ENCODE data around the gene ICAM1. TPM values are rescaled to one million over a fixed set of nuclear protein-coding genes. Genes with fewer than 3 reads are reported as not detected.

The ICAM1 gene
- total and polyA plus RNA-seq, 2 of the 8 experiments (the other 6 are each of a cell fraction or from before 2014, with no cell fraction given), result 4.0 to 9.4 TPM

DNA sequence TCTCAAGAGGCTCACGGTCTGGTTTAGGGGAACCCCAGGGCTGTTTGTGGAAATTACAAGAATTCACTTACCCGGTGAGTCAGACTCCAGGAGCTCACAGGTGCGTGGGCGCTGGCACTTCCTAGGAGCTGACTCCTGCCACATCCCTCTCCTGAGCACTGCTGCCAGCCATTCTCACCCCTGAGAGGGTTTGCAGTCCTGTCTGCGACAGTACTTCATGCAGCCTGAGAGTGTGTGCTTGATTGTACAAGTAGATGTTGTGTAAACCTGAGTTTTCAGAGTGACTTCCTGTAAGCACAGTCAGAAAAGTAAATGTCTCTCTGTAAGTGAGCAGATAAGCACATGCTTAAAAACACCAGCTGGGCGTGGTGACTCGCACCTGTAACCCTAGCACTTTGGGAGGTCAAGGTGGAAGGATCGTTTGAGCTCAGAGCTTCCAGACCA lies 10.8 kb upstream of the ICAM1 start:
- H2BK20ac ChIP-seq (ENCODE audit: low read length), result no peak overlapping the region
- no peak overlapping the region for H2BK120ac ChIP-seq (replicated peaks; ENCODE audit: low read depth, low read length)
- no peak overlapping the region for H3K14ac ChIP-seq (ENCODE audit: insufficient read length)
- no peak overlapping the region for H3K56ac ChIP-seq (replicated peaks; ENCODE audit: insufficient read length, low read depth, low read length)
- H2BK15ac ChIP-seq (ENCODE audit: low read length), result no peak overlapping the region
- H3K9ac ChIP-seq (replicated peaks in 1 of 4; ENCODE audit: extremely low read depth in 1 of 4, low read depth in 3 of 4, low read length in 3 of 4), result no peak overlapping the region
- H3K79me2 ChIP-seq (ENCODE audit: control insufficient read depth in 1 of 2, insufficient read depth in 2 of 2, low read length in 2 of 2), result no peaks in the 10 kb centered on the region
- no peaks in the 10 kb centered on the region for H3K9me3 ChIP-seq (ENCODE audit: insufficient read depth in 2 of 2, low read depth in 1 of 2, low read length in 1 of 2)
- no peaks in the 10 kb centered on the region for H3K23me2 ChIP-seq (ENCODE audit: low read depth, low read length)
- H4K8ac ChIP-seq (ENCODE audit: extremely low read depth, insufficient read depth, low read length), result no peak overlapping the region
- peaks cover 0 to 6% of the 10 kb centered on the region in 2 experiments for H4K20me1 ChIP-seq (replicated peaks in 1 of 2; ENCODE audit: control insufficient read depth in 1 of 2, insufficient read depth in 2 of 2, low read length in 2 of 2)
- no peak overlapping the region for H4K5ac ChIP-seq (ENCODE audit: insufficient read length, low read depth, low read length)
- no peak for DNase-seq (ENCODE audit: low read depth in 1 of 2, low spot score in 2 of 2)
- no peak overlapping the region for H2BK12ac ChIP-seq (ENCODE audit: low read depth, low read length)
- H2BK5ac ChIP-seq (ENCODE audit: low read depth, low read length), result no peak overlapping the region
- peaks cover 2 to 25% (median 10%) of the 10 kb centered on the region in 4 experiments; a peak in 5 of 8 replicates for H3K36me3 ChIP-seq (ENCODE audit: control insufficient read depth in 2 of 4, insufficient read depth in 4 of 4, low read length in 3 of 4)
- H2AFZ ChIP-seq (ENCODE audit: low read length), result no peak overlapping the region
- H3K79me1 ChIP-seq (ENCODE audit: low read depth, low read length), result no peaks in the 10 kb centered on the region
- H3K4me2 ChIP-seq (ENCODE audit: insufficient read depth in 1 of 2, low read depth in 2 of 2, low read length in 2 of 2), result no peak overlapping the region
- H3K4ac ChIP-seq (replicated peaks; ENCODE audit: insufficient read length, low read depth, low read length), result no peak overlapping the region
- no peak overlapping the region for H3K27ac ChIP-seq (ENCODE audit: low read depth, low read length)
- H3K23ac ChIP-seq (ENCODE audit: insufficient read length), result no peak overlapping the region
- no peak for FAIRE-seq
- CTCF ChIA-PET (ENCODE audit: partially characterized antibody), result interaction anchor here (0.6 to 5.4 kb wide), 29 partner anchors 8 to 207 kb away, joined by 3 to 68 read pairs (median 6); partner anchors contain the start of genes FDX2, ICAM1, ICAM4 and ICAM5
- H3K18ac ChIP-seq (ENCODE audit: extremely low read depth, low read length), result no peak overlapping the region
- POLR2A ChIA-PET (ENCODE audit: partially characterized antibody), result interaction anchor here (0.8 to 3.2 kb wide), 8 partner anchors 9 to 136 kb away, joined by 3 to 18 read pairs (median 6); partner anchors contain the start of genes ICAM1 and TYK2
- no peak overlapping the region for H2AK5ac ChIP-seq (ENCODE audit: low read depth, low read length)
- H3K4me3 ChIP-seq (ENCODE audit: extremely low read depth in 1 of 4, insufficient read depth in 2 of 4, low read depth in 3 of 4, low read length in 4 of 4), result no peak overlapping the region
- peaks cover 0 to 2% (median 0%) of the 10 kb centered on the region in 4 experiments; a peak in 2 of 7 replicates for H3K4me1 ChIP-seq (replicated peaks in 1 of 4; ENCODE audit: control insufficient read depth in 3 of 4, insufficient read depth in 4 of 4, low read length in 3 of 4)
- WGBS, 2 experiments (ENCODE audit: extremely low coverage in 1 of 2, insufficient coverage in 1 of 2, insufficient read length in 1 of 2, insufficient replicate concordance in 2 of 2, low coverage in 1 of 2, low lambda C conversion rate in 2 of 2, missing lambda C conversion rate in 1 of 2), result 94% methylated on average over 8 of the region's 8 CpGs; no CpG with 5 or more reads in 1 of the 2 experiments
- no peaks in the 10 kb centered on the region for H3K27me3 ChIP-seq (replicated peaks in 1 of 4; ENCODE audit: control insufficient read depth in 3 of 4, extremely low read depth in 1 of 4, insufficient read depth in 3 of 4, low read length in 3 of 4)
- H4K91ac ChIP-seq (replicated peaks; ENCODE audit: insufficient read length, low read length), result no peak overlapping the region
- TF ChIP-seq, protein P1, sequence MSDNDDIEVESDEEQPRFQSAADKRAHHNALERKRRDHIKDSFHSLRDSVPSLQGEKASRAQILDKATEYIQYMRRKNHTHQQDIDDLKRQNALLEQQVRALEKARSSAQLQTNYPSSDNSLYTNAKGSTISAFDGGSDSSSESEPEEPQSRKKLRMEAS (IDR thresholded peaks at IDR 0.05), result no peak

Measured in H1 (cell line).